ENCODE measurements around the gene SPATA31D4.

- TF ChIP-seq CTCF (IDR thresholded peaks at IDR 0.05 in 4 of 5, conservative IDR thresholded peaks at IDR 0.05 in 1 of 5) = no peak
- TF ChIP-seq POLR2A (IDR thresholded peaks at IDR 0.05) = no peak
These were observed 46.5 kb downstream of the SPATA31D4 start for GRCh38 chr9:81974764-81975163.
